Gastrocnemius medialis (tissue), 4 donors: Measurements from ENCODE around the gene EFHD1.

ENCODE experiments used
- CTCF ChIP-seq, 5 experiments: fragments of 450-650 bp in 3 of 5; fragments of 200-600 bp in 2 of 5; sonication (generic) in 2 of 5; IDR thresholded peaks in 4 of 5; conservative IDR thresholded peaks in 1 of 5; 1 replicate in 4 of 5; 2 replicates in 1 of 5; pipeline ENCODE4 v1.5.1; 2016 to 2019; ENCODE audit warnings: antibody characterized with exemption in 5 of 5, mild to moderate bottlenecking in 3 of 5, moderate library complexity in 3 of 5
- POLR2A ChIP-seq, 2 donors: fragments of 450-650 bp; IDR thresholded peaks; one replicate each; pipeline ENCODE4 v1.6.1; 2017; ENCODE audit warnings: antibody characterized with exemption in 2 of 2, mild to moderate bottlenecking in 2 of 2, moderate library complexity in 2 of 2

- no peak for TF ChIP-seq CTCF (IDR thresholded peaks at IDR 0.05 in 4 of 5, conservative IDR thresholded peaks at IDR 0.05 in 1 of 5)
- no peak for TF ChIP-seq POLR2A (IDR thresholded peaks at IDR 0.05)
These were observed 4.6 kb downstream of the EFHD1 start for GRCh38 chr2:232637866-232638583.
